ENCODE results near the gene MED29. TPM values are rescaled to one million over a fixed set of nuclear protein-coding genes. Genes with fewer than 3 reads are reported as not detected.

Gene MED29
- polyA plus RNA-seq, 1 experiment = 36.6 TPM

DNA sequence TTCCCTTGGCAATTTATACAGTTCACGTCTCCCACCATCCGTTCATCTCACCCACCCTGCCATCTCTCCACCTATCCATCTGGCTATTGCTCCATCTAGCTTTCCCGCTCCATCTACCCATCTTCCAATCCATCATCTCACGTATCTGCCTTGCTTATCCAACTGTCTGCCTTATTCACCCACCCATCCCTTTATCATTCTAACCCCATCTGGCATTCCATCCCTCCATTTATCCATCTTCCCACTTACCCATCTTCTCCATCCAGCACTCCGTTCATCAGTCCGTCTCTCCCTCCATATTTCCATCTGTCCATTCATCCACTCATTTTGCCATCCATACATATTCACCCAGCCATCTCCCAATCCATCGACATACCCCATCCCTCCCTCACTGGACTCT, 34.6 kb downstream of the MED29 start:
- DNase-seq (ENCODE audit: low read depth) = no peak
- TF ChIP-seq, protein P1, sequence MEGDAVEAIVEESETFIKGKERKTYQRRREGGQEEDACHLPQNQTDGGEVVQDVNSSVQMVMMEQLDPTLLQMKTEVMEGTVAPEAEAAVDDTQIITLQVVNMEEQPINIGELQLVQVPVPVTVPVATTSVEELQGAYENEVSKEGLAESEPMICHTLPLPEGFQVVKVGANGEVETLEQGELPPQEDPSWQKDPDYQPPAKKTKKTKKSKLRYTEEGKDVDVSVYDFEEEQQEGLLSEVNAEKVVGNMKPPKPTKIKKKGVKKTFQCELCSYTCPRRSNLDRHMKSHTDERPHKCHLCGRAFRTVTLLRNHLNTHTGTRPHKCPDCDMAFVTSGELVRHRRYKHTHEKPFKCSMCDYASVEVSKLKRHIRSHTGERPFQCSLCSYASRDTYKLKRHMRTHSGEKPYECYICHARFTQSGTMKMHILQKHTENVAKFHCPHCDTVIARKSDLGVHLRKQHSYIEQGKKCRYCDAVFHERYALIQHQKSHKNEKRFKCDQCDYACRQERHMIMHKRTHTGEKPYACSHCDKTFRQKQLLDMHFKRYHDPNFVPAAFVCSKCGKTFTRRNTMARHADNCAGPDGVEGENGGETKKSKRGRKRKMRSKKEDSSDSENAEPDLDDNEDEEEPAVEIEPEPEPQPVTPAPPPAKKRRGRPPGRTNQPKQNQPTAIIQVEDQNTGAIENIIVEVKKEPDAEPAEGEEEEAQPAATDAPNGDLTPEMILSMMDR (IDR thresholded peaks at IDR 0.05; ENCODE audit: insufficient read depth, low read depth, low read length) = no peak
- Histone ChIP-seq H3K27me3 (ENCODE audit: control insufficient read depth, insufficient read depth, low read length) (no peaks in the 10 kb centered on the region), H3K36me3 (ENCODE audit: control insufficient read depth, insufficient read depth, low read length) (peaks cover 18% of the 10 kb centered on the region), H3K4me3 (ENCODE audit: low read depth, low read length) (no peak overlapping the region)
- POLR2A ChIA-PET = no interaction called here
- CTCF ChIA-PET = interaction anchor here (3.0 to 3.9 kb wide), 2 partner anchors 11 to 27 kb away, joined by 14 to 22 read pairs; no protein-coding TSS in a partner anchor

DNA sequence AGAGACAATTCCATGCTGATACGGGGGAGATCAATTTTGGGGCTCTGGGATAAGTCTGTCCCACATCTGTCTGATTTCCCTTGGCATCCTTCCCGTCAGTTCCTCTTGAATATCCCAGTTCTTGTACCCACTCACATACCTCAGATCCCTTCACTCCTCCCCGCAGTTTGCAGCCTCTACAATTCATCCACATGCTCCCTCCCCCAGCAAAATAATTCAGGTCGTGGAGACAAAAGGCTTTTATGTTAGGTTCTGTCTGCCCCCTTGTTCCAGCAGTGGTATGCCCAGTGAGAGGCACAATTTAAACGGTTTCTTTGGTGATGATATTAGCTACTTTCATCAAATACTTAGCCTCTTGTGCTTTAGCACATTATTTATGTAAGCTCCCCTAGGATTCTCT, 35.0 kb downstream of the MED29 start:
- TF ChIP-seq, protein P1 (IDR thresholded peaks at IDR 0.05; ENCODE audit: insufficient read depth, low read depth, low read length) = no peak
- ChIA-PET CTCF (interaction anchor here (3.0 to 3.9 kb wide), 2 partner anchors 12 to 28 kb away, joined by 14 to 22 read pairs; no protein-coding TSS in a partner anchor), POLR2A (no interaction called here)
- Histone ChIP-seq H3K36me3 (ENCODE audit: control insufficient read depth, insufficient read depth, low read length) (peaks cover 19% of the 10 kb centered on the region), H3K27me3 (ENCODE audit: control insufficient read depth, insufficient read depth, low read length) (no peaks in the 10 kb centered on the region), H3K4me3 (ENCODE audit: low read depth, low read length) (no peak overlapping the region)
- no peak for DNase-seq (ENCODE audit: low read depth)

DNA sequence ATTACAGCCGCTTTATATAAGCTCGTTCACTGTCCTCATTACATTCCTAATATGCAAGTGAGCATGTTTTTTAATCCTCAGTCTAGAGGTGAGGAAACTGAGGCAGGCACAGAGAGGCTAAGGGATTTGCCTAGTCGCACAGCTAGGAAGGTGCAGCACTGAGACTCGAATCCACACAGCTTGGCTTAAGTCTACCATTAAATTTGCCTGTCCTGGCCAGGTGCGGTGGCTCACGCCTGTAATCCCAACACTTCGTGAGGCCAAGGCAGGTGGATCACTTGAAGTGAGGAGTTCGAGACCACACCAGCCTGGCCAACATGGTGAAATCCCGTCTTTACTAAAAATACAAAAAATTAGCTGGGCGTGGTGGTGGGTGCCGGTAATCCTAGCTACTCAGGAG, 36.5 kb downstream of the MED29 start:
- peaks cover 15% of the 10 kb centered on the region for H3K36me3 ChIP-seq (ENCODE audit: control insufficient read depth, insufficient read depth, low read length)
- TF ChIP-seq, protein P1 (IDR thresholded peaks at IDR 0.05; ENCODE audit: insufficient read depth, low read depth, low read length) = no peak
- DNase-seq (ENCODE audit: low read depth) = no peak
- H3K4me3 ChIP-seq (ENCODE audit: low read depth, low read length) = no peak overlapping the region
- POLR2A ChIA-PET = interaction anchor here (0.6 kb wide), 2 partner anchors 31 to 54 kb away, joined by 4 to 7 read pairs; no protein-coding TSS in a partner anchor
- H3K27me3 ChIP-seq (ENCODE audit: control insufficient read depth, insufficient read depth, low read length) = no peaks in the 10 kb centered on the region
- CTCF ChIA-PET = interaction anchor here (0.6 to 3.9 kb wide), 6 partner anchors 11 to 106 kb away, joined by 3 to 22 read pairs (median 10); partner anchors contain the start of gene PLEKHG2

DNA sequence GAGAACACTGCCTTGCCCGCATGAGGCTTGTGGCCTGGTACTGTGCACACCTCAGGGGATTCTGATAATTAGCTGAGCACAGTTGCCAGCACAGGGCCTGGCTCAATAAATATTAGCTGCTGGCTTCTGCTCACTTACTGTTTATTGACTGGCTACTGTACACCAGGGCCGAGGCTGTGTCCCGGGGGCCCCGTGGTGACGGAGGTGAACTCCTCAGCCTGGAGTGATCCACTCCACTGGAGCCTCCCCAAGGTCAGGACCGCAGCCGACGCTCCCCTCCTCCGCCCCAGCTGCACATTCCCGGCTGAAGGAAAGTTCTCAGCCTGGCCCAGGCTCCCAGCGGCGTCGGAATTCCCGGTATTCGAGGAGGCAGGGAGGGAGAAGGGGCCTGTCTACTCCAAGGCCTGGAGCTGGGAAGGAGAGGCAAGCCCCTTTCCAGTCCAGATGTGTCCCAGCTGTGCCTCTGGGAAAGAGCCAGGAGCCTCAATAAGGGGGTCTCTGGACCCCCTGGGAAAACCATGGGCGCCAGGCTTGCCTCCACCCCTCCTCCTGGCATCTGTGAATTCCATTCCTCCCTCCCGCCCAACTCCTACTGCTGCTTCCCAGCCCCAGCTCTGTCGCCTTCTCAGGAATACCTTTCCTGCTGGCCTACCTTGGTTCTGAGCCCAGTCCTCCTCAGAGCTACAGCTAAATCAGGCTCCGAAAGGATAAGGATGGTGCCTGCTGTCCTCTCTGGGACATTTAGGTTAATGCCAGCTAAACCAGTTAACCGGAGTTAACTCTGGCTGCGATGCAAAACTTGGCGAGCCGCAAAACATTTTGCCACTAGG, 37.3 kb downstream of the MED29 start:
- H3K27me3 ChIP-seq (ENCODE audit: control insufficient read depth, insufficient read depth, low read length) = no peaks in the 10 kb centered on the region
- H3K4me3 ChIP-seq (ENCODE audit: low read depth, low read length) = no peak overlapping the region
- peak; percentile 63 for DNase-seq (ENCODE audit: low read depth)
- POLR2A ChIA-PET = interaction anchor here (0.6 to 0.8 kb wide), 6 partner anchors 16 to 55 kb away, joined by 3 to 7 read pairs (median 4); partner anchors contain the start of genes PAF1, PLEKHG2 and TIMM50
- peaks cover 17% of the 10 kb centered on the region for H3K36me3 ChIP-seq (ENCODE audit: control insufficient read depth, insufficient read depth, low read length)
- CTCF ChIA-PET = interaction anchor here (0.6 to 3.9 kb wide), 8 partner anchors 10 to 106 kb away, joined by 3 to 22 read pairs (median 6); partner anchors contain the start of genes EID2B and PLEKHG2
- TF ChIP-seq, protein P1 (IDR thresholded peaks at IDR 0.05; ENCODE audit: insufficient read depth, low read depth, low read length) = no peak

All from BJ (cell line).